Parathyroid adenoma (tissue), 2 donors: ENCODE results near the gene YJEFN3.

Experiments used
- H2AFZ ChIP-seq: fragments of 300-600 bp; sonication (generic); one replicate; pipeline ENCODE4 v1.7.0; 2017; ENCODE audit warnings: antibody characterized with exemption, mild to moderate bottlenecking
- H3K27ac ChIP-seq: fragments of 300-600 bp; sonication (generic); one replicate; pipeline ENCODE4 v1.7.0; 2017
- H3K27me3 ChIP-seq: fragments of 300-600 bp; sonication (generic); one replicate; pipeline ENCODE4 v1.7.0; 2017; ENCODE audit warnings: low read length; ENCODE audit not compliant: control insufficient read depth, insufficient read depth
- H3K36me3 ChIP-seq: fragments of 300-600 bp; sonication (generic); one replicate; pipeline ENCODE4 v1.7.0; 2017; ENCODE audit warnings: low read length; ENCODE audit not compliant: control insufficient read depth, insufficient read depth
- H3K4me1 ChIP-seq: fragments of 300-600 bp; sonication (generic); one replicate; pipeline ENCODE4 v1.7.0; 2017; ENCODE audit warnings: control low read depth
- H3K4me2 ChIP-seq: fragments of 300-600 bp; sonication (generic); one replicate; pipeline ENCODE4 v1.7.0; 2017; ENCODE audit warnings: low read length
- H3K4me3 ChIP-seq: fragments of 300-600 bp; sonication (generic); one replicate; pipeline ENCODE4 v1.7.0; 2017; ENCODE audit warnings: low read depth, low read length
- H3K79me2 ChIP-seq: fragments of 300-600 bp; sonication (generic); one replicate; pipeline ENCODE4 v1.7.0; 2017; ENCODE audit warnings: control low read depth
- H3K9ac ChIP-seq: fragments of 300-600 bp; sonication (generic); one replicate; pipeline ENCODE4 v1.7.0; 2017; ENCODE audit warnings: mild to moderate bottlenecking
- H3K9me3 ChIP-seq: fragments of 300-600 bp; sonication (generic); one replicate; pipeline ENCODE4 v1.7.0; 2017; ENCODE audit warnings: low read length; ENCODE audit not compliant: control insufficient read depth
- CTCF ChIP-seq: fragments of 300-600 bp; sonication (generic); IDR thresholded peaks from one replicate; pipeline ENCODE4 v1.7.0; 2017; ENCODE audit warnings: antibody characterized with exemption, mild to moderate bottlenecking
- donor health status: primary hyperparathyroidism.

YJEFN3 gene

GRCh38 chr19:19570571-19570970, 41.9 kb downstream of the YJEFN3 start:
- H3K27ac ChIP-seq, result no peak overlapping the region
- H3K4me3 ChIP-seq, result no peak overlapping the region
- H3K79me2 ChIP-seq, result no peaks in the 10 kb centered on the region
- no peaks in the 10 kb centered on the region for H3K36me3 ChIP-seq
- H3K4me1 ChIP-seq, result peaks cover 3% of the 10 kb centered on the region
- no peak overlapping the region for H3K4me2 ChIP-seq
- no peak overlapping the region for H3K9ac ChIP-seq
- H3K9me3 ChIP-seq, result no peaks in the 10 kb centered on the region
- H3K27me3 ChIP-seq, result no peaks in the 10 kb centered on the region
- no peak overlapping the region for H2AFZ ChIP-seq
- TF ChIP-seq CTCF, result no peak

- H3K9me3 ChIP-seq, result no peaks in the 10 kb centered on the region
These were observed 42.5 kb downstream of the YJEFN3 start for GRCh38 chr19:19571071-19571786.

GRCh38 chr19:19575411-19575810, 46.7 kb downstream of the YJEFN3 start:
- H3K27ac ChIP-seq, result no peak overlapping the region
- no peaks in the 10 kb centered on the region for H3K27me3 ChIP-seq
- no peaks in the 10 kb centered on the region for H3K4me1 ChIP-seq
- no peaks in the 10 kb centered on the region for H3K36me3 ChIP-seq
- H3K4me2 ChIP-seq, result no peak overlapping the region
- no peak overlapping the region for H3K4me3 ChIP-seq
- H3K9ac ChIP-seq, result no peak overlapping the region
- H3K9me3 ChIP-seq, result no peaks in the 10 kb centered on the region
- no peak for TF ChIP-seq CTCF
- no peak overlapping the region for H2AFZ ChIP-seq
- no peaks in the 10 kb centered on the region for H3K79me2 ChIP-seq

More at GRCh38 chr19:19571071-19571786, 42.5 kb downstream of the YJEFN3 start:
- Histone ChIP-seq H2AFZ (no peak overlapping the region), H3K4me3 (no peak overlapping the region), H3K79me2 (no peaks in the 10 kb centered on the region), H3K4me2 (no peak overlapping the region), H3K27ac (no peak overlapping the region), H3K36me3 (no peaks in the 10 kb centered on the region), H3K27me3 (no peaks in the 10 kb centered on the region), H3K4me1 (peaks cover 3% of the 10 kb centered on the region), H3K9ac (no peak overlapping the region)
- no peak for TF ChIP-seq CTCF

- no peak overlapping the region for H3K9ac ChIP-seq
- no peak overlapping the region for H3K4me2 ChIP-seq
- no peak overlapping the region for H3K4me3 ChIP-seq
- TF ChIP-seq CTCF, result no peak
- no peaks in the 10 kb centered on the region for H3K36me3 ChIP-seq
- H3K27ac ChIP-seq, result no peak overlapping the region
- no peaks in the 10 kb centered on the region for H3K27me3 ChIP-seq
- H3K4me1 ChIP-seq, result no peaks in the 10 kb centered on the region
- H3K9me3 ChIP-seq, result no peaks in the 10 kb centered on the region
- no peak overlapping the region for H2AFZ ChIP-seq
- H3K79me2 ChIP-seq, result no peaks in the 10 kb centered on the region
These were observed 49.5 kb downstream of the YJEFN3 start for GRCh38 chr19:19578252-19578651.
